SK-N-SH treated with all-trans-retinoic acid at 6 μM for 48 hours (cell line): Measurements from ENCODE around the gene UNC5C.

Source experiments
- CREB5 ChIP-seq: fragments of 250-450 bp; sonication (Bioruptor Pico); IDR thresholded peaks from 2 replicates; pipeline ENCODE4 v1.5.1; 2020; ENCODE audit warnings: low read depth, mild to moderate bottlenecking, moderate library complexity
- CSRNP3 ChIP-seq: fragments of 250-450 bp; sonication (Bioruptor Pico); IDR thresholded peaks from 2 replicates; pipeline ENCODE4 v1.5.1; 2021; ENCODE audit warnings: mild to moderate bottlenecking, moderate library complexity
- ESRRG ChIP-seq: fragments of 250-450 bp; sonication (Bioruptor Pico); IDR thresholded peaks from 2 replicates; pipeline ENCODE4 v1.6.1; 2021; ENCODE audit warnings: mild to moderate bottlenecking
- GLIS3 ChIP-seq: fragments of 250-450 bp; sonication (Bioruptor Pico); IDR thresholded peaks from 2 replicates; pipeline ENCODE4 v1.5.0; 2020; ENCODE audit warnings: mild to moderate bottlenecking, moderate library complexity
- OSR1 ChIP-seq: fragments of 250-450 bp; sonication (Bioruptor Pico); IDR thresholded peaks from 2 replicates; pipeline ENCODE4 v1.8.0; 2022; ENCODE audit warnings: moderate library complexity, mild to moderate bottlenecking, inconsistent platforms
- POU6F1 ChIP-seq: fragments of 250-450 bp; sonication (Bioruptor Pico); IDR thresholded peaks from 2 replicates; pipeline ENCODE4 v1.8.0; 2021; ENCODE audit warnings: low read depth, mild to moderate bottlenecking, moderate library complexity, borderline replicate concordance
- RARB ChIP-seq: fragments of 250-450 bp; sonication (Bioruptor Pico); IDR thresholded peaks from 2 replicates; pipeline ENCODE4 v1.8.0; 2021; ENCODE audit warnings: mild to moderate bottlenecking, moderate library complexity
- SNAI2 ChIP-seq: fragments of 250-450 bp; sonication (Bioruptor Pico); IDR thresholded peaks from 2 replicates; pipeline ENCODE4 v1.5.0; 2020; ENCODE audit warnings: mild to moderate bottlenecking, moderate library complexity
- TSHZ2 ChIP-seq: fragments of 250-450 bp; sonication (Bioruptor Pico); IDR thresholded peaks from 2 replicates; pipeline ENCODE4 v1.5.0; 2020; ENCODE audit warnings: mild to moderate bottlenecking, moderate library complexity
- ZFP30 ChIP-seq: fragments of 450-650 bp; formaldehyde crosslinking; IDR thresholded peaks from 2 replicates; pipeline ENCODE4 v1.5.0; 2022; ENCODE audit warnings: mild to moderate bottlenecking, moderate library complexity
- ZNF8 ChIP-seq: fragments of 450-650 bp; formaldehyde crosslinking; IDR thresholded peaks from 2 replicates; pipeline ENCODE4 v1.5.0; 2020; ENCODE audit warnings: mild to moderate bottlenecking, moderate library complexity
- TF ChIP-seq, protein P1 (sequence below): fragments of 250-450 bp; sonication (Bioruptor Pico); IDR thresholded peaks from 2 replicates; pipeline ENCODE4 v1.8.0; 2020; ENCODE audit warnings: mild to moderate bottlenecking, moderate library complexity, borderline replicate concordance

DNA sequence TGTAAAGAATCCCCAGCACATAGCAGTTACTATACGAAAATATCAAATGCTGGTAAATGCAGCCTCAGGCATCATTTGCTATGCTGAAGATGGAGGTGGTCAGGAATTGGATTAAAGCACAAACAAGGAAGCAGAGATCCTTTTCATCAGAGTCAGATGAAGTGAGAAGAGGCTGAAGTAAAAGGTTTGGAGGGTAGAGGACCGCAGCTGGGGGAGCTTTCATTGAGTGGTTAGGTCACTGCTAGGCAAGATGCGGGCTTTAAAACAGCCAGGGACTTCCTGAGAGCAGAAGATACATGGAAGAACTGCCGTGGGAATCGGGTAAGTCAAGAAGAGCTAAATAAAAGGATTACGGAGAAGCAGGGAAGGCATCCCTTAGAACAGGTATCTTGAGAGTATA, 351.4 kb downstream of the UNC5C start:
- no peak for TF ChIP-seq POU6F1 (CRISPR knock-in tag)
- TF ChIP-seq TSHZ2: no peak
- TF ChIP-seq ZNF8 (CRISPR knock-in tag): no peak
- no peak for TF ChIP-seq CREB5 (CRISPR knock-in tag)
- TF ChIP-seq ESRRG (CRISPR knock-in tag): no peak
- TF ChIP-seq GLIS3 (CRISPR knock-in tag): no peak
- TF ChIP-seq ZFP30 (CRISPR knock-in tag): no peak
- no peak for TF ChIP-seq OSR1 (CRISPR knock-in tag)
- TF ChIP-seq SNAI2 (CRISPR knock-in tag): no peak
- TF ChIP-seq CSRNP3 (CRISPR knock-in tag): no peak
- TF ChIP-seq RARB: no peak
- TF ChIP-seq, protein P1, sequence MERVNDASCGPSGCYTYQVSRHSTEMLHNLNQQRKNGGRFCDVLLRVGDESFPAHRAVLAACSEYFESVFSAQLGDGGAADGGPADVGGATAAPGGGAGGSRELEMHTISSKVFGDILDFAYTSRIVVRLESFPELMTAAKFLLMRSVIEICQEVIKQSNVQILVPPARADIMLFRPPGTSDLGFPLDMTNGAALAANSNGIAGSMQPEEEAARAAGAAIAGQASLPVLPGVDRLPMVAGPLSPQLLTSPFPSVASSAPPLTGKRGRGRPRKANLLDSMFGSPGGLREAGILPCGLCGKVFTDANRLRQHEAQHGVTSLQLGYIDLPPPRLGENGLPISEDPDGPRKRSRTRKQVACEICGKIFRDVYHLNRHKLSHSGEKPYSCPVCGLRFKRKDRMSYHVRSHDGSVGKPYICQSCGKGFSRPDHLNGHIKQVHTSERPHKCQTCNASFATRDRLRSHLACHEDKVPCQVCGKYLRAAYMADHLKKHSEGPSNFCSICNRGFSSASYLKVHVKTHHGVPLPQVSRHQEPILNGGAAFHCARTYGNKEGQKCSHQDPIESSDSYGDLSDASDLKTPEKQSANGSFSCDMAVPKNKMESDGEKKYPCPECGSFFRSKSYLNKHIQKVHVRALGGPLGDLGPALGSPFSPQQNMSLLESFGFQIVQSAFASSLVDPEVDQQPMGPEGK: no peak
